Measurements from ENCODE around the gene GALNT3.

The GALNT3 gene

DNA sequence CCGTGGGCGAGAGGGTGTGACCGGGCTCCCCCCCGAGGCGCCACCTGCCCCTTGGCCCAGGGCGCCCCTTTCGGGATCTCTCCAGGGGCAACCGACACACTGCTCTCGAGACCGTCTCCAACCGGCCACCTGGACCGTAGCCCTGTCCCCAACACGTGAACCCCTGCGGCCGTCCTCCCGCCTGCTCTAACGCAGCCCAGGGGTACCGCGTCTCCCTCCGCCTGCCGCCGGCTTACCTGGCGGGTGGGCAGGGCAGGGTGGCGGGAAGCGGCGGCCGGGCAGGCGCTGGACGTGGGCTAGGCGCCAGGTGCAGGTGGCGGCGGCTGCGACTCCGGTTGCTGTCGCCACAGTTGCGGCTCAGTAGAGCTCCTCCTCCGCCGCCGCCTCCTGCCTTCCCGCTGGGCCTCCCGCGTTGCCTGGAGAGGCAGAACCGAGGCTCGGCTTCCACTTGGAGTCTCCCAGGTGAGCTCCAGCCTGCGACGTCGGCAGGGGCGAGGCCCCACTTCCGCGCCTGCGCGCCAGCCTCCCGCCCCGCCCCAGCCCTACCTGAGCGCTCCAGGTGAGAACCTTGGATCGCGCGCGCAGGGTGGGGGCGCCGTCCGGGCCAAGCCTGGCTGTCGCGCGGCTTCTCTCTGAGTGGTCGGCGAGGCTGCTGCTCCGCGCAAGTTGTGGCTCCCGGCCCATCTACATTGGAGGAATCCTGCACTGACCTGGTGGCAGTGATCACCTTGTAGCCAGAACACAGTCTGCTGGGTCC lies at the start of gene GALNT3:
Gene GALNT3, minus strand, starts transcription at position 469 of the 757 bp plus-strand sequence. CDS start 23,547 bp downstream, outside the sequence.
- peak; percentile 98 for DNase-seq

GRCh38 chr2:165843351-165843750 lies 49.3 kb upstream of the GALNT3 start:
- DNase-seq = no peak

DNA sequence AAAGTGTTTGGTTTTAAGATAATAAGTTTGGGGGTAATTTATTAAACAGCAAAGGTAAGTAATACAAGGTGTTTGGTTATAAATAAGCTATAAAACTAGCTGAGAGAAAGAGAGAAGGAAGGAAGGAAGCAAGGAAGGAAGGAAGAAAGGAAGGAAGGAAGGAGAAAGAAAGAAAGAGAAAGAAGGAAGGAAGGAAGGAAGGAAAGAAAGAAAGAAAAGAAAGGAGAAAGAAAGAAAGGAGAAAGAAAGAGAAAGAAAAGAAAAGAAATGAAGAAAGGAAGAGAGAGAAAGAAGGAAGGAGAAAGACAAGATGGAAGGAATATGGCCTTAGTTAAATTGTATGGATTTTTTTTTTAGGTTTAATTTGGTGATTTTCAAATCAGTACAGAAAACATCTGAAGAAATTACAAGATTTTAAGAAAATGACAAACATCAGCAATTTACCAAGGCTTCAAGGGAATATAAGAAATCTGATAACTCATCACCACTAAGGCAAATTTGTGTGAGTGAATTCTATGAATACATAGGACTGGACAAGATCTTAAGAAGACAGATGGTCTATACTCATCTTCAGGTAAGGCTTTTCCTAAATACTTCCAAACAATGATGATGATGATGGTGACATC lies 46.4 kb upstream of the GALNT3 start:
- no peak for DNase-seq

DNA sequence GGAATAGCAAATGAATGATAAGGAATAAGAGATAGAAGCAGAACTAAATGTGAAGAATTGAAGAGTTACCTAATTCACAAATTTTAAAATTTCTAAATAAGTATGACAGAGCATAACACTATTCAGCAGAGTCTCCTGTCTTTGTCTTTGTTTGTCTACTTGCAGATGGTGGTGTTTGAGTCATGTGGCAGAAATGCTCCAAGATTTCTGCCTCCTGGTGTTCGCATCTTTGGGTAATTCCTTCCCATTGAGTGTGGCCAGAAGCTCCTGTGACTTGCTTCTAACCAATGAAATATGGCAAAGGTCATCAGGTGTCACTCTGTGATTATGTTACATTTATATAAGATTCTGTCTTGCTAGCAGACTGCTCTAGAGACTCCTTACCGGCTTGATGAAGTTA lies 45.6 kb upstream of the GALNT3 start:
- no peak for DNase-seq

DNA sequence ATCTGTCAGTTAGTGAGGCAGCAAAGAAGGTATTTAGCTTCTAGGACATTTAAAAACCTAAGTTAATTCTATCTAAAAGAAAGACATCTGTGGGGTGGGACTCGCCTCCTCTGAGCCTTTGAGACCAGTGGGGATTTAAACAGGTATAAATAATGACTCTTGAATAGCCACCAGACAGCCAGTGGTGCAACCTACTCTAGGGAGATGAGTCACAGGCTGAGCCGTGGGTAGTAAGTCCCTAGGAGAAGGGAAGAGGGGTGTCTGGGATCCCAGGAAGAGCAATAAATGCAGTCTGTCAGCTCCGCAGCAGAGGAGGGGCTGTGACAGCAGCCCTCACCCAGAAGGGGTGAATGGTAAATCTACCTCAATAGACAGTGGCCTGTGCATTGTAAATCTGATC lies 43.1 kb upstream of the GALNT3 start:
- DNase-seq = no peak

DNA sequence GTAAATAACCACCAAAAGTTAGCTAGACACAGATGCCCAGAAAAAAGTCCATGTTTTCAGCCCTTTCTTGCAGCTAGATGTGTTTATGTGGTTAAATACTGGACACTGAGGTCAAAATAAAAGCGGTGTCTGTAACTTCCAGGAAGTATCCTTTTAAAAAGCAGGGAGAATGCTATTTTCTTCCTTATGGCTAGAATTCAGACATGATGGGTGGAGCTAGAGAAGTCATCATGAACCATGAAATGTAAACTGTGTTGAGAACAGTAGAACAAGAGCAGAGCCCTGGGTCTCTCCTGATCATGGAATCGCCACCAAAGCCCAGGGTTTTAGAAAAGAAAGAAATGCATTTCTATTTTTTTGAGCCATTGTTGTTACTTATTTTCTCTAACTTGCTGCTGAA lies 41.3 kb upstream of the GALNT3 start:
- DNase-seq = no peak

DNA sequence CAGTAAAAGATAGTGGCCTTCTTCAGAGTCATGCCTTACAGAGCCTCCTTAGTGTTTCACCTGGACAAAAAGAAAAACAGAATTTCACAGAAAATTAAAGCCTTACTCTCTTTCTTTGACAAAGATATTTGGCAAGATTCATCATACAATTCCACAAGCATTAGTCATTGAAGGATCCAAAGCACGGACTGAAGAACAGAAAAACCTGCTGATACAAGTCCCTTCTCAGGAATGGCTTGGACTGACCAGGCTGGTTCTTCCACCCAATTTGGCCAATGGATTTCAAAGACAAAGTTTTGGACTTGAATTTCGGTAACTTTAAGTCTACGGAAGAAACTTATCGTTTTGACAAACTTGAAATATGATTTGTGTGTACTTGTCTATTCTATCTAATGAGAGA lies 39.1 kb upstream of the GALNT3 start:
- no peak for DNase-seq

DNA sequence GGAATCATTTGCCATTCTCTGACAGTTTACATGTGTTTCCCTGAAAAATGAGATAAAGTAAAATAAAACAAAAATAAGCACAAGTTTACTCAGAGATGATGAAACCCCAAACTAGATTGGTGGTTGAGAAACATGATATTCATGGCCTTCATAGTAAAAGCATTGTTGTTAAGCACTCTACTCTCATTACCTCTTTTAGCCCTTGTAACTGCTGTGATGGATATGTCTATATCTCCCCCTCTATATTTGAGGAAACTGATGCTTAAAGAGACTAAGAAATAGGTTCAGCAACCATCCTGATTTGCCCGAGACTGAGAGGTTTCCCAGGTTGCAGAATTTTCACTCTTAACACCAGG lies 33.9 kb upstream of the GALNT3 start:
- no peak for DNase-seq

- no peak for DNase-seq
These were observed 33.2 kb upstream of the GALNT3 start for GRCh38 chr2:165827016-165827920.

- peak; percentile 39 for DNase-seq
These were observed 31.0 kb upstream of the GALNT3 start for GRCh38 chr2:165825041-165825440.

DNA sequence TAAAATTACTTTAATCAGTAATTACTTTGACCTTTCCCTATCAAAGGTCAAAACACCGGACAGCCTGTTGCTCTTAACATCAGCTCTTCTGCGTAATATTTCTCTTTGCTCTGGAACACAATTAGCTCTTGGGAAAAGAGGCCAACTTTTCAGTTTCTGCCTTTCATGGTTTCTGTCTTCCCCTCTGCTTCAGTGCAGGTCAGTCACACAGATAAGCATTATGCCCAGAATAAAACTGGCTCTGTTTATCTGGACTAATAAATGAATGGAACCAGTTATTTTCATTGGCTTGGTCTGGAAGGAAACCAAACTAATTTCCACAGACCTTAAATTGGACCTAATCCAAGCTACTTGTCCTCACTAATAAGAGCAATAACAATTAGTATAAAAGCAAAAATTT lies 26.2 kb upstream of the GALNT3 start:
- DNase-seq = no peak

GRCh38 chr2:165818920-165819319 lies 24.9 kb upstream of the GALNT3 start:
- DNase-seq = no peak

DNA sequence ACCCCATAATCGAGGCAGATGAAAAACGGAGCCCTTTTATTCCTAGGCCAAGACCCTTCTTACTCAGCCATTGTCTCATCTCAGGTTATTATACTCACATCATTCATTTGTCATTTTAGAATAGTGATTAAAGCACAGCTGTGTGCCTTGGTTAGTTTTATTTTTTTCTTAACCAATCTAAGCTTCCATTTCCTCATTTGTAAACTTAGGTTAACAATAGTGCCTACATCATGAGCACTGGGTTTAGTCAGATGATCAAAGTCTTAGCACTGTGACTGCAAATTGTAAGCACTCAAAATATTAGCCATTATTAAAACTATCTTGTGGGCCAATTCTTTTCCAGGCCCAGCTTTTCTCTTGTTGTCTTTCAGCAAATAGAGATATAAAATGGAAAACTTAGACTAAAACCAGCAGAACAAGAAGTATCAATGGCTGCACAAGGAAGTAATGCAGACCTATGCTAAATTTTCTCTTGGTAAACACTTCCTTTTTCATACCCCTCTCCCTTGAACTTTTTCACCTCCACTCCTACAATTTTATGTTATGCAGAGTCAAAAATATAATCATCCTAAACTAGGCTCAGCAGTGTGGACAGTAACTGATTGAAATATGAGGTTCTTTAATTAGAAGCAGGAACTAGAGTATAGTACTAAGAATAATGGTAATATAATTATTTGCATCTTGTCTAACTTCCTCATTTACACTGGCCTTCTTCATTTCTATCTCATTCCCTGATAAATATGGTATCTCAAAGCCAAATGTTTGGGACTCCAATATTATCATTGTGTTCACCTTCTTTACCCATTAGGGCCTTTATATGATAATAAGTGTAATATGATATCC lies 21.5 kb upstream of the GALNT3 start:
- no peak for DNase-seq

GRCh38 chr2:165814473-165814872 lies 20.4 kb upstream of the GALNT3 start:
- DNase-seq = no peak

GRCh38 chr2:165811592-165812370 lies 17.7 kb upstream of the GALNT3 start:
- DNase-seq = no peak

DNA sequence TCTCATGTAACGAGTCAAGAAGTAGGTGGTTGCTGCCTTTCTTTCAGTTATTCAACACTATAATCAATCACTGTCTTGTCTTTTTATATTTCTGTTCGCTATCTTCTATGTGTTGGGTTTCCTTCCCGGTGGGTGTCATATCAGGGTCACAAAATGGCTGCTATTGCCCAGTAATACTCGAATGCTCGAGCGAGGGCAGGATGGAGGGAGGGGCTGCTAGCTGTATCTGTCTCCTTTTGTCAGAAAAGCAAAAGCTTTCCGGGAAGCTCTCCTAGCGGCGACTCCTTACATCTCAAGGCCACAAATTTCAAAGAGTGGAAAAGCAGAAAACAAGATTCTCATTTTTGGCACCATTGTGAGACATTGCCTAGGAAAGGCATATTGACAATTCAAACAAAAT lies 16.4 kb upstream of the GALNT3 start:
- no peak for DNase-seq

- DNase-seq = no peak
These were observed 10.7 kb upstream of the GALNT3 start for GRCh38 chr2:165804719-165805118.

DNA sequence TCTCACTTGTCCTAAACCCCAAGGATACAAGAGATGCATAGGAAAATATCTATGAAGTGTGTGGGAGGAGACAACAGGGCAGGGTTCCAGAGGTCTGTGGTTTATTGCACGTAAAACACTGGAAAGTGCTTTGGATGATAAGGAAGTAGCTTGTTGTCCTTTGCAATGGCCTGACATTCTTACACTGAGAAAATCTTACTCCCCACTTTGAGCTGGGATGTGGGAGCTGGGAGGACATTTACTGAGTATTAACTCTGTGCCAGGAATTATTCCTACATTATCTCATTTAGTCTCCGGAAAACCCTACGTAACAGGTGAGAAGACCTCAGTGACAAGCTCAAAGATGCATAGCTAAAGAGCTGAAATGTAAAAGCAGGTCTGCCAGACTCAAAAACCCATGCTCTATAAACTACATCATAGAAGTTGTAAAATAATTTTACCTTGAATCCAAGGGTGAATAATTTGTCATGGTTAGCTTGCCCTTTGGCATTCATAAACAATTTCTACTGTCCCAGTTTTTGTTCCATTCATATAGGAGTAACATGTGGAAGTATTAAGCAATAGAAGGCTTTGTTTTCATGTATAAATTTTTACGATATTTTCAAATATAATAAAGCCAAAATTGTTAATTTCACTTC lies 9.2 kb upstream of the GALNT3 start:
- no peak for DNase-seq

DNA sequence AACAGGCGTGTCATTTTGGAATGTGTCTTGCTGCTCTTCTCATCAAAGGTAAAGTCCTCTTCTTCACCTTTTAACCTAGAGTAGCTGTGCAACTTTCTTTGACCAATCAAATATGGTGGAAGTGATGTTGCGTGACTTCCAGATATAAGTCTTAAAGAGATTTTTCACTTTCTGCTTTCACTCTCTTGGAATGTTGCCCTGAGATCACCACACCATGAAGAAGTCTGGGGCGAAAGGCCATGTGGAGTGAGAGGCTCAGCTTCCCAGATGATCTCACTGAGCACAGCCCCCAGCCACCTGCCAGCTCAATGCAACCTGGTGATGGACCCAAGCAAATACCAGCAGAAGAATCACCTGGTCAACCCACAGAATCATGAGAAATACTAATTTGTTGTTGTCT lies 7.1 kb upstream of the GALNT3 start:
- no peak for DNase-seq

GRCh38 chr2:165796819-165797530 lies 2.9 kb upstream of the GALNT3 start:
- DNase-seq = no peak

DNA sequence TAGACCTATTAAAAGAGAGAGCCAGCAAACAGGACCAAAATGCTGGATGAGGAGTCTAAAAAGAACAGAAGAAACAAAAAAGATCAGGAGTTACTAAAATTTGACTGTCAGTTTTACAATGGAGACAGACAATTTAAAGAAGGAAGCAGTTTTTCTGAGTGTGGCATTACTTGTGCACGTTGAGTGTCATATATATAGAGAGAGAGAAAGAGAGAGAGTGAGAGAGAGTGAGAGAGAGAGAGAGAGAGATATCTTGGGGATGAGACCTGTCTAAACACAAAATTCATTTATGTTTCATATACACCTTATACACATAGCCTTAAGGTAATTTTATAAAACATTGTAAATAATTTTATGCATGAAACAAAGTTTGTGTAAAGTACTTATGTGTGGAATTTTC lies 2.1 kb upstream of the GALNT3 start:
- DNase-seq = no peak
